Stimulated activated CD8-positive, alpha-beta memory T cell treated with anti-CD3 and anti-CD28 coated beads, Interleukin-2, amount 100 ng/mL, for 1 hour (primary cell): ENCODE results near the gene PRKCE.

Experiments
- DNase-seq, 2 donors: peaks; one replicate each; pipeline ENCODE4 v3.0.0-alpha.2; 2020; ENCODE audit warnings: low read depth in 2 of 2

PRKCE gene

DNA sequence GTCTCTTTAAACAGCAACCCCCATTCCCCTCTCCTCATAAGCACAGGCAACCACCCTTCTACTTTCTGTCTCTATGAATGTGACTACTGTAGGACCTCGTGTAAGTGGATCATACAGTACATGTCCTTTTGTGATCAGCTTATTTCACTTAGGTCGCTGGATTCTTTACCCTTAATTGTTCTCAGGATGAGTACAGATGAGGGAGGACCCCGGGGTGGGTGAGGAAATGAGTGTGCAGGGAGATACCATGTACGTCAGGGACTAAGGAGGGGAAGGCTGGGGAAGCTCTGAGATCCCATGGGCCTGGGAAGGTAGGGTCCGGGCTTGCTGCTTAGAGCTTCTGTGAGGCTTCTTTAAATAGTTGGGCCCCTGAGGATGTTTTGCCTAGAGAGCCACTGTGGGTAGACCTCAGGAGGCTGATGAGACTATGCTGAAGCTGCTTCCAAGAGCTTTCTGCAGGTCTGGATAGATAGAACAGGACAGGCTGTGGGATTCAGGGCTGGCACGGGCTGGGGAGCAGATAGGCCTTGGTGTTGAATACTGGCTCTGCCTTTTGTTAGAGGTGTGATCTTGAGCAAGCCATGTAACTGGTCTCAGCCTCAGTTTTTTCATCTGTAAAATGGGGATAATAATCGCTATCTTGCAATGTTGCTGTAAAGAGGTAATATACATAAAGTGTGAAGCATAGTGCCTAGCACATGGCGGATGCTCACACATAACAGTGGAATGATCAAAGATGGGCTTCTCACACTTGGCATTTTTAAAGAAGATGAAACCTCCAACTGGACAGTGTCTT lies 155.3 kb downstream of the PRKCE start:
- DNase-seq: no peak

DNA sequence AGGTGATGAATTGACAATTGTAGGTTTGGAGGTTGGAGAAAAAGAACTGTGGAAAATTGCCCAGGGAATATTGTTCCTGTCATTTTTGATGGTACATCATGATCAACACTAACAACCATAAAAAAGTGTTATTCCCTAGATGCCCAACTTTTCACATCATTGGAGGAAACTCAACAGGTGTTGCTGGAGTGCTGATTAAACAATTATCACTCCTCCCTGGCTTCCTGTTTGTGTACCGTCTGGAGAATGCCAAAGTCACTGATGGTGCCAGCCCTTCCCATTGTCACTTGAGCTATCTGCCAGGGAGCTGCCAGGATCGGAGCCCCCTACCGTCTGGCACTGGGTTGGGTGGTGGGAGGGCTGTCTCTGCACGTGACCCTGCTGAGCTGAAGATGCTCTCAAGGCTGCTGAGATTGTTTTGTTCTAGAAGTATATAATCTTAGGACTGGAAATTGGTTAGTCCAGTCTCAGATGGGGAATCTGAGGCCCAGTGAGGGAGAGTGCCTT lies 156.9 kb downstream of the PRKCE start:
- no peak for DNase-seq

DNA sequence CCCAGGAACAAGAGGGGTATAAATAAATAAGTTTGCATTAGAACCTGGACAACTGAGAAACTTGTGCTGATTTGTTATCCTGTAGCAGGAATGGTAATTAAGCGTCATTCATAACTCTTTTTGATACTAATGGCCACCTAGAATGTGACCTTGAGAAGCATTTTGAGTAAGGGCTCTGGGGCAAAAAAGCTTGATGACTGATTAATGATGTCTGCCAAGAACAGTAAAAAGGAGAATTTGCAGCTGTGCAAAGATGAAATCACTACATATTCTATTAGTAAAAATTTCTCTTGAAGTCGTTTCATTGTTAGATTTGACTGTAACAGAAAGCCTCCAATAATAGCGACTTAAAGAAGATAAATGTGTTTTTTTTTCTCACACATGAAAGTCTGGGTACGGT lies 157.7 kb downstream of the PRKCE start:
- DNase-seq: no peak

DNA sequence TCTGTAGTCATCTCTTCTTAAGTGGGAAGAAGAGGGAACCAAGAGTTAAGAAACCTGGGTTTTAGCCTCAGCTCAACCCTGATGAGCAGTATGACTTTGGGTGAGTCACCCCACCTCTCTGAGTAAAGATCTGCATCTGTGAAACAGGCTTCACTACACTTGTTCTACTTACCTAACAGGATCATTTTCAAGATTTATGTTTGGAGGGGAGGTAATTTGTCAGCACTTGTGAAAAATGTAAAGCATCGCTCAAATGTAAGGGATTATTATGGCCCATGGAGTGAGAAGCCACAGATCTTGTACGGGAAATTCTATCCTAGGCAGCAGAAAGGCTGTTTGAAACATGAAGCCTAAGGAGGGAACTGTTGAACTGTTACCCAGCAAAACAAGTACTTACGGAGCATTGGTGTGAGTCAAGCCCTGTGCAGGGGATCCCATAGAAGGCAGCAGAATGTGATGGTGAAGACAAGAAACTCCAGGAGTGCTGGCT lies 160.6 kb downstream of the PRKCE start:
- no peak for DNase-seq

DNA sequence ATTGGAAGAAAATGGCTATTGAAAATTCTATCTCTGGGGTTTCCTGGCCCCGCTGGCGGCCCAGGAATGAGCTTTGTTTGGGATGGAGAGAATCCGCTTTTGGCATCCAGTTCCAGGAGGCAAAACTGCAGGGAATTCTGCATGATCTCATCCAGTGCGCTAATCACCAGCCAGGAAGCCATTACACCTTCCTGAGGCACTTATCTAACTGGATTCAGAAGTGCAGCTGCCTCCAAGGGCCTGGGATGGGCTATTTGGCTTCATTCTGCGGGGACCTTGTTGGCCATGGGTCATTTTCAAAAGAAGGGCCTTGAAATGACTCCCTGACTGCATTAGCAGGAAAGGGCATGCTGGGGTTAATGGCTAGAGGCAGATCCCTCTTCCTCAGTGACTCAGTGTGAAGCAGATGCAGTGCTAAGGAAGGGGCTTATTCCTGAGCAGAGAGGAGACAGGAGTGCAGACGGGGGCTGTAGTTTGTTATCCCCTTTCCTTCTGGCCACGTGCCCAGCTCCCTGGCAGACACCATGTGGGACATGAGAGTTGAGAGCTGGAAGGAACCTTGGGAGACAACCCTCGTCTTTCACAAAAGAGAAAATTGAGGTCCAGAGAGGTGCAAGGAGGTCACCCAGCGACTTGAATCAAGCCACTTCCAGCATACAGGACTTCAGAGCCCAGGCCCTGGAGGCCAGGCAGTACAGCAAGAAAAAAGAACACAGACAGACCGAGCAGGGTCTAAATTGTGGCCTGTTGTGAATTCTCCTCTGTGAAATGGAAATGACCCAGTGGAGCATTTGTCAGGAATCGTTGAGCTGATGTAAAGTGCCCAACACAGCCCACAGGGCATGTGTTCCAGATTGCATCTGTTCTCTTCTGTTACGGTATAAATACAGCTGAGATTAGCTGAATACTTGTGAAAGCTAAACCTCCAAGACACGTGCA lies 161.8 kb downstream of the PRKCE start:
- no peak for DNase-seq

DNA sequence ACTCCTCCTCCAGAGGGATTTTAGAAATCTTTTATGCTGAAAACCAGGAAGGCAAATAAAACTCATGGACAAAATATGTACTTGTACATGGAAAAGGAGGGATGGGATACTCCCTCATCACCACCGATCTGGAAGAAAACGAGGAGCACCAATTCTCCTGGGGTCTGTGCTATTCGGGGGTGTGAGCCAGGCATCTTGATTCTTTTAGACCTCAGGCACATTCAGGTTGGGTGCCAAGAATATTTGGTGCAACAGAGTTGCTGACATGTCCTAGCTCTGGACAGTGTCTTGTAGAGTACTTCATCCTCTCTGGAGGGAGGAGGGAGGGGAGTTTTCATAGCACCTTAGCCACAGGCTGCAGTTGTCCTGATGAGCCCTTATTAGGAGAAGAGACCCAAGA lies 163.0 kb downstream of the PRKCE start:
- no peak for DNase-seq

DNA sequence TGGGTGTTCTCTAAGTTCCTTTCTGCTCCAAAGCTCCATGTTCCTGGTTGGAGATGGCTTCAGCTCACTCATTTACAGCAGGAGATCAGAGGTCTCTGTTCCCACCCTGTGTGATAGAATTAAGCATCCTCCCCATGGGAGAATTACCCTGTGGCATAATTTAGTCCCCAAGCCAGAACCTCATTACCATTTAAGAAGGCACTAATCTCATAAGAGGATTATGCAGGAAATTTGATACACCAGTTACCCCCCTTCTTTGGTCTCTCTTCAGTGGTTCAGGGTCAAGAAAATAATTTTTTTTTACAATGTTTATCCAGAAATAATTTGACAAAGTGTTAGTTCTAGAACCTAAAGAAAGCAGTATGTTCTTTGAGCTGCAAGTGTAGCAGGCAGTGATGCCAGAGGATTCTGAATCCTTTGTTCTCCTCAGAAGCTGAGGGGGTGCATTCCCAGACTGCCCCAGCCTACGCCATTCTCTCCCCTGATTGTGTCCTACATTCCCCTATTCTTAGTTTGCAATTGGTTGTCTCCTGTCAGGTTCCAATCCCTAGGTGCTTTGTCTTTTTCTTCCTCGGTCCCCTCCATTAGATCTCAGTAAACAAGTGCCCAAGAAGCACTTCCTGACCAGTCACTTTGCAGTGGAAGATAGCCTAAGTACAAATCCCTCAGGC lies 163.6 kb downstream of the PRKCE start:
- no peak for DNase-seq

DNA sequence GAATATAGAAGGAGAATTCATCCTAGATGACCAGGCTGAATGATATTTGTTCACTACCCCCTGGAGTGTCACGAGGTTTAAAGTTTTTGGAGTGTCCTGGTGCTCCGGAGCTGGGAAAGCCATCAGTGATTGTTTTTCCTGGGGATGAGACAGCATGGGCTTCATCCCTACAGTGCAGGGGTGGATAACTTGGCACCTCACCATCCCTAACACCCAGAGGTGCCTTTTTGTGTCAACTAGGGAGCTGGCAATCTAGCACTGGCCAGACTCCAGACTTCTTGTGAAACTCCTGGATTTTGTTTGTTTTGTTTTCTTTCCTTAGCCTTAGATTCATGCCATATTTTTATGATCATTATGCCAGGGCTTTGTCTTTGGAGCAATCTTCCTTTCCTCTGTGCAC lies 164.8 kb downstream of the PRKCE start:
- no peak for DNase-seq

DNA sequence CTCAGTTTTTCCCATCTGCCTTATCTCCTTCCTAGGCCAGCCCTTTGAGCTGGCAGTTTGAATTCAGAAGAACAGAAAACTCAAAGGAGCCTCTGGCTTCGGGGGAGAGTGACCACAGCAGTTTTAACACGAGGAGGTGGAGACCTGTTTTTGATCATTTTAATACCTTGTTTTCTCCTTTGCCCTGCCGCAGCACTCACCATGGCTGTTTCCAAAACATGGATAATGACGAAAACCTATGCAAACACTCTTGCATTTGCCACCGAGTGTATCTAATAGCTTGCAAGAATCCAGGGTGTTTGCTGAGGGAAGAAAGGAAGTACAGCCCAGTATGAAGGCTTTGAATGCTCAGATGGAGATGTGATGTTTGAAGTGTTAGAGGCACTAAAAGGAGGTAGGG lies 167.1 kb downstream of the PRKCE start:
- no peak for DNase-seq

DNA sequence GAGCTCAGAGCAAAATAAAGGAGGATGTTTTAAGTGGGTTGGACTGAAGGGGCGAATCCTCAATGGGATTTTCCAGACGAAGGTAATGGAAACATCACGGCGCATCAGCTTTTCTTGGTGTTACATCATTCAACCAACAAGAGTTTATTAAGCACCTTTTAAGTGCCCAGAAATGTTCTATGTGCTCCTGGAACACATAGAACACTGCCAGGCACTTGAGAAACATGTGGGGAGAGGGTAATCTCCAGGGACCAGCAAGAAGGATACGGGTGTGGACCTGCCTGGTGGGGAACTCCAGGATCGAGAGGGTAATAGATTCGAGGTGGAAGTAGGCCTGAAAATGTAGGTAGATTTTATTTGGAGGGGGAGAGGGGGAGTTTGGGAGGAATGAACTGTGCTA lies 168.6 kb downstream of the PRKCE start:
- no peak for DNase-seq

DNA sequence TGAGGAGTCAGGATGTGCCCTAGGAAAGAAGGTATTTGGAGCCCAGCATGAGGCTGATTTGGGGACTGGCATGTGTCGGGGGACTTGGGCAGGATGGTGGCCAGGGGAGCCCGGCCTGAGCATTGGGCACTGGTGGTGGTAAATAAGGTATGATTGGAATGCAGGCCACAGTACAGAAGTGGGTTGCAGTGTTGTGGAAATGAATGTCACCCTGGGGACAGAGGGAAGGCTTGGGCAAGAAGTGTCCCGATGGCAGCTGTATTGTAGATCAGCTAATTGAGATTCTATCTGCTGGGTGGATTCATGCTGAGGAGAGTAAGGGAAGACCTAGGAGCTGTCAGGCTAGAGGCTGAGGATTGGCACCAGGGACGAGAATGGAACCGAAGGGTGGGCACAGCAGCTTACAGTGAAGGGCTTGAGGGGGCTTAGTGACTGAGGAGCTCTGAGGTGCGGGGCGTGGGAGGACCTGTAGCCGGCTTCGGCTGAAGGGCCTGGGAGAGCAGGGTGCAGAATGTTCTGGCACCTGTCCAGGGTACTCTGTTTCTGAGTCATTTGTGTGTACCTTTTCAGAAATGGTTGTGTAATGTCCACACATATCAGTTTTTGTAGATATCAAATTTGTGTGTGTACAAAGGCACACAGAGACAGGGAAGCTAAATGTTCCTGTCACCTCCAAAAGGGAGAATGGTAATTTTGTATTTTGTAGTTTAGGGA lies 170.2 kb downstream of the PRKCE start:
- no peak for DNase-seq

DNA sequence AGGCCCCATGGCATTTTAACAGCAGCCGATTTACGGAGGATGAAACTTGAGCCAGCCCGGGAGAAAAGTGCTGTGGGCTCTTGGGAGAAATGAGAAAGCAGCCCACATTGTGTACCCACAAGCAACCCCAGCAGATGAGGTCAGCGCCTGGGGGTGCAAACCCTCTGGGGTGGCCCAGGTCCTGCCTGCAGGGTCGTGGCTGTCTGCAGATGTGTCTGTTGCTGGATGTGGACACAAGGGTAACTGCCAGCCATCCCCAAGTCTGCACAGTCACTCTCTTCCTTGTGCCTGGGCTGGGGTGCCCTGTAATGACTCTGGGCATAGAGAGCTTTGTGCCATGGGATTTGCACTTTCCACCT lies 170.8 kb downstream of the PRKCE start:
- DNase-seq: no peak

DNA sequence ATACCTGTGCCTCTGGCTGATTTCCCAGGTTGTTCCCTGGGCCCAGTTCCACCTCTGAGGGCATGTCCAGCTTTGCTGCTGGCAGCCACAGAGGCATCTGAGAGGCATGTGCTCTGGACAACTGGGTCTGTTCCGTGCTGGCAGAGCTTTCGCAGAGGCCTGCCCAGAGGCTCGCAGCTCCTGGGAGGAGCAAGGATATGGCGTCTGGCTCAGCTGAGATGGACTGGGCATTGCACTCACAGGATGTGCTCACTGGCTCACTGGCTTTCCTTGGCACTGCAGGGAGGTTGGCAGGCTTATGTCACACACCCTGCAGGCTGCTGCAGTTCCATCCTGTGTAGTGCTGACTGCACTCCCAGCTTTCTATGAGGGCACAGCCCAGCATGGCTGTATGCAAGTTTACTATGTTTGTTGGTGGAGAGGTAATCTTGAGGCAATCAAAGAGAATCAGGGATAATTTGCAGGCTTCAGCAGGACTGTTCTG lies 172.3 kb downstream of the PRKCE start:
- DNase-seq: no peak

DNA sequence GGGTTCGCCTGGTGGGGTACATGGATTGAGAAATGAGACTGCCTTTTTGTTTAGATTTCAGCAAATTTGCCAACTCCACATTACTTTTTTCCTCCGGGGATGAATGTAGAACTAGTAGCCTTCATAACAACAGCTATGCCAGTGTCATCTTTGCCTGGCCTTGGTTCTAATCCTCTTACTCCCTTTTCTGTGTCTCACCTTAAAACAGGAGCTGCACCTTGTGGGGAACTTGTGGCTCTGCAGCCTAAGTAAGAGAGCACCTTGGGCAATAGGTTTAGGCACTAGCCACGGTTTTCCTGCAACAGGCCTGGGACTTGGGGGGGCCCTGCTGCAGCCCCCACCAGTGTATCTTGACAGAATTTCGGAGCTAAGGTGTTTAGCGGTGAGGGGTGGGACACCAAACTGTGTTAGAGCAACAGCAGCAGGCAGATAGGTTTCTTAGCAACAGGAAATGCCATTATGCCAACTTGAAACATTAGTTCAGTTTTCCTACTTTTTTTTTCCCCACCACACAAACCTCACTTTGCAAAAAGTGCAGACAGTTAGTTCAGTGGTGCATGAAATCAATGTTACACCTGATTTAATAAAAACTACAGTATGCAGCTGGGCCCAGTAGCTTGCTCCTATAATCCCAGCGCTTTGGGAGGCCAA lies 173.7 kb downstream of the PRKCE start:
- DNase-seq: no peak

DNA sequence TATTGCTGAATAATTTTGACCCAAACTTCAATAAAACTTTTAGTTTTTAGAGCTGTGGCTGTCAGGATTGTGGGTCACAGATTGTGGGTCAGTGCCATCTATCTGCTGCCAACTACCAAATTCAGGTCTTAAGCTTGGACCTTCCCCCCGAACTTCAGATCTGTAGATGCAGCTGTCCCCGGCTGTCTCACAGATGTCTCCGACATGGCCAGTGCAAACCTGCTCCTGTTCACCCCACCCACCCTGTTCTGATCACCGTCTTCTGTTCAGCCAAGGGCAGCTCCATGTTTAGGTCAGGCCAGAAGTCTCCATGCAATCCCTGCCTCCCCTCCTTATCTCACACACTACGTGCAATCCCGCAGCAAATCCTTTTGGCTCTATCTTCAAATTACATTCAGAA lies 175.0 kb downstream of the PRKCE start:
- no peak for DNase-seq

DNA sequence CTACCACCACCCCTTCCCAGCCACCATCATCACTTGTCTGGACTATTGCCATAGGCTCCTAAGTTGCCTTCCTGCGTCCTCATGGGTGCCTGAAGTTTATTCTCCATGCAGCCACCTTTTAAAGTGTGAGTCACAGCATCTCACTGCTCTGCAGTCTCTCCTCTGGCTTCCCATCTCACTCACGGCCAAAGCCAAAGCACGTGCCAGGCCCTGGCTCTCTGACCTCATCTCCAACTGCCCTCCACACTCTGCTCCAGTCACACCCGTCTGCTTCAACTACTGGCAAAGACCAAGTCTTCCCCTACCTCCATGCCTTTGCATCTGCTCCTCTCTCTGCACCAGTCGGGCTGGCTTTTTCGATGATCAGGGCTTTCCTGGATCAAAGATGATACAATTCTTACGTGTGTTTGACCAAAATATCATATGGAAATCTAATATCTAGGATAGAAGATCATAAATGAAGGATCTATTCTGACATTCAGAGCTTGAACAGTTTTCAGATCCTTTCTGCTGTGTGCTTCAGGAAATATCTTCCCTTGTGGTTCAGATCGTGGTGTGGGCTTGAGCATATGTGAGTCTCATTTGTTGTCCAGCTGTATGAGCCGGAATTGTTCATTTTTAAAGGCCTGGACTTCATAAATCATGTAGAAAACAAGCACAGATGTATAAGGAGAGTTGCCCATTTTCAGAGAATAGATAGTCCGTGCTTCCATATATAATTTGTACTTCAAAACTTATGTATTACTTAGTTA lies 175.6 kb downstream of the PRKCE start:
- DNase-seq: no peak

DNA sequence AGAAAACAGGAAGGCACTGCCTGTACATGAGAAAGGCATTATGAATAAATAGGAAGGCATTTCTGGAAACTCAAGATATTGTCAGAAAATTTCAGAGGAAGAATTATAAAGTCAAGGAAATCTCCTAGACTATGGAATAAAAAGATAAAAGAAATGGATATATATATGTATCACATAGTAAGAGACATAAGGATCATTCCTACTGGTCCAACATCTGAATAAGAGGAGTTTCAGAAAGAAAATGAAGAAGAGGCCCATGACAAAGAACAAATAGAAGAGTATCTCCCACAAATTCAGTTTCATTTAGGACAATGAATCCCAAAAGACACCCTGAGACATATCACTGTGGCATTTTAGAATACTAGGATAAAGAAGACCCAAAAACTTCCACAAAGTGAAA lies 178.8 kb downstream of the PRKCE start:
- DNase-seq: no peak

DNA sequence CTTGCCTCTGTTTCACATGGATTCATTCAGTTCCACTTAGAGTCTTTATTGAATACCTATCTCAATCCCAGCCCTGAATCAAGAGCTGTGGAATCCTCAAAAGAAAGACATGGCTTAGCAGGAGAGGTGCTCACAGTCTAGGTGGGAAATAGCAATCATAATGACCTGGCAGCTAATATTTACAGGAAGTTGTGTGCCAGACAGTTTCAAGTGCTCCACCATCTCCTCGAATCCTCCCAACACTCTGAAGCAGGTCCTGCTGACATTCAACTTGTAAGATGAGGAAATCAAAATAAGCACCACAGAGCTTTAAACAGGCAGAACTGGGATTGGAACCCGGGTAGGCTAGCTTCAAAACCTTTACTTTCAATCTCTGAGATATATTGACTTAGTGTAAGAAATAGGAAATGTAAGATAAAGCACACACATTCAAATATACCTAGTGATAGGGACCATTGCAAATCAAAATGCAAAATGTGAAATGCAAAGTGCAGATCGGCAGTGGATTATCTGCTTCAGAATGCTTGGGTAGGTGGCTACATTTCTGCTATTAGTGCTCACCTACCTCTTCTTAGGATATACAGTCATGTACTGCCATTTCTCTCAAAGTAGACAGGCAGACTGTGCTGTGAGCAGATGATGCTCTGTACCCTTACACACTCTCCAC lies 182.0 kb downstream of the PRKCE start:
- no peak for DNase-seq

DNA sequence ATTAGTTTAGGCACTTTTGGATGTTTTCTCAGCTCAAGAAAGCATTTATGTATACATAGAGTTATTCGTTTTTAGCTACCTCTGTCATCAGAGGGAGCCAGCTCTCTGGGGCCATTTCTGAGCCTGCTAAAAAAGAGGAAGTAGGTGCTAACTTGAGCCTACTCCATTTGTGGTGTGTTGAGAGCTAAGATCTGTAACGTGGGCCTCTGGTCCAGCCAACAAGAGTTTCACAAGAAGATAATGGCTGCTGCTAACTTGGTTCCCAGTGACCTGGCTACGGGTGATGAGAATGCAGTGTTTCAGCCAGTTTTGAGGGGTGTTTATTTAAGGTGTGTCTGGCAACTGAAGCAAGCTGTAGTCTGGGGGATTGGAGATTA lies 182.5 kb downstream of the PRKCE start:
- DNase-seq: no peak

DNA sequence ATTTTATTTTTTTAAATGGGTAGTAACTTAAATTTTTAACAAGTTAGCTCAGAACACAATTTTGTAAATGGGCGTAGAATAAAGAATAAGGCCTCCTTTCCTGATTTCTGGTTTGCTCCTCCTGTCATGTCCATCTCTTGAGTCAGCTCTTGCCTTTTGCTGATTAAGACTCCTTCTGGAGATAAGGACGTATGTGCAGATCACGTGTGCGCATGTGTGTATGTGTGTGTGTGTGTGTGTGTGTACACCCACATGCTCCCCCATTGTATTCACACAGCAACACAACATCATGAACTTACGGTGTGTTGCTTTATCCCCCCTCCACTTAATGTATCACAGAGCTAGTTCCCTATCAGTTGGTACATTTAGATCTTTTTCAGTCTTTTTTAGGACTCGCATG lies 182.9 kb downstream of the PRKCE start:
- DNase-seq: no peak
